Liver (tissue), 9 donors: ENCODE results near the gene OTOGL. TPM values are rescaled to one million over a fixed set of nuclear protein-coding genes. Genes with fewer than 3 reads are reported as not detected.
"Not testable (repeated sequence)": the region's sequence is repeated elsewhere in the genome, so short reads cannot be mapped to it uniquely, and the experiment has no call there.

ENCODE experiments used
- DNase-seq: peaks from one replicate; pipeline ENCODE4 v3.0.0-alpha.2; 2017; ENCODE audit warnings: low spot score
- H3K27ac ChIP-seq, 2 donors: one replicate each; pipeline ENCODE4 v1.7.0; 2013; ENCODE audit warnings: inconsistent platforms in 2 of 2, low read length in 2 of 2, control low read depth in 1 of 2, low read depth in 1 of 2, mild to moderate bottlenecking in 1 of 2
- H3K27me3 ChIP-seq, 4 donors: one replicate each; pipeline versions ENCODE4 v1.6.1 to v1.7.0; 2013; ENCODE audit warnings: low read length in 3 of 4, inconsistent platforms in 1 of 4, mild to moderate bottlenecking in 1 of 4, moderate library complexity in 1 of 4; ENCODE audit not compliant: control insufficient read depth in 4 of 4, insufficient read depth in 4 of 4
- H3K36me3 ChIP-seq, 4 donors: one replicate each; pipeline versions ENCODE4 v1.6.1 to v1.7.0; 2013; ENCODE audit warnings: low read length in 3 of 4, mild to moderate bottlenecking in 3 of 4, low read depth in 1 of 4, moderate library complexity in 1 of 4; ENCODE audit not compliant: control insufficient read depth in 4 of 4, insufficient read depth in 3 of 4
- H3K4me1 ChIP-seq, 4 donors: one replicate each; pipeline versions ENCODE4 v1.6.1 to v1.7.0; 2013; ENCODE audit warnings: low read length in 3 of 4, mild to moderate bottlenecking in 3 of 4, moderate library complexity in 1 of 4; ENCODE audit not compliant: control insufficient read depth in 4 of 4, insufficient read depth in 4 of 4
- H3K4me3 ChIP-seq, 3 donors: one replicate each; pipeline versions ENCODE4 v1.6.1 to v1.7.0; 2013; ENCODE audit warnings: low read length in 3 of 3, control low read depth in 1 of 3, low read depth in 1 of 3, mild to moderate bottlenecking in 1 of 3
- H3K9ac ChIP-seq, 2 donors: one replicate each; pipeline ENCODE4 v1.7.0; 2013; ENCODE audit warnings: low read length in 2 of 2, mild to moderate bottlenecking in 2 of 2, moderate library complexity in 2 of 2, control low read depth in 1 of 2, low read depth in 1 of 2
- H3K9me3 ChIP-seq, 4 donors: one replicate each; pipeline versions ENCODE4 v1.6.1 to v1.7.0; 2013; ENCODE audit warnings: low read length in 3 of 4; ENCODE audit not compliant: control insufficient read depth in 4 of 4
- EGR1 ChIP-seq, 2 donors: IDR thresholded peaks; 2 replicates each; pipeline ENCODE4 v1.6.1; 2016 to 2018; ENCODE audit warnings: antibody characterized with exemption in 2 of 2, low read depth in 2 of 2
- GABPA ChIP-seq, 2 donors: IDR thresholded peaks in 1 of 2; conservative IDR thresholded peaks in 1 of 2; 2 replicates each; pipeline ENCODE4 v1.6.1; 2016; ENCODE audit warnings: antibody characterized with exemption in 2 of 2, mild to moderate bottlenecking in 1 of 2, moderate library complexity in 1 of 2
- HNF4A ChIP-seq, 2 donors: conservative IDR thresholded peaks; 2 replicates each; pipeline ENCODE4 v1.6.1; 2016; ENCODE audit warnings: antibody characterized with exemption in 2 of 2, mild to moderate bottlenecking in 2 of 2
- HNF4G ChIP-seq: IDR thresholded peaks from 2 replicates; pipeline ENCODE4 v1.6.1; 2016; ENCODE audit warnings: antibody characterized with exemption
- JUND ChIP-seq, 2 donors: IDR thresholded peaks; 2 replicates each; pipeline ENCODE4 v1.6.1; 2016; ENCODE audit warnings: antibody characterized with exemption in 2 of 2
- NR2F2 ChIP-seq: IDR thresholded peaks from 2 replicates; pipeline ENCODE4 v1.6.1; 2016; ENCODE audit warnings: antibody characterized with exemption
- RAD21 ChIP-seq, 2 donors: IDR thresholded peaks; 2 replicates each; pipeline ENCODE4 v1.6.1; 2016; ENCODE audit warnings: antibody characterized with exemption in 2 of 2, mild to moderate bottlenecking in 2 of 2
- TAF1 ChIP-seq: conservative IDR thresholded peaks from 2 replicates; pipeline ENCODE4 v1.6.1; 2016; ENCODE audit warnings: antibody characterized with exemption, mild to moderate bottlenecking
- YY1 ChIP-seq: IDR thresholded peaks from 2 replicates; pipeline ENCODE4 v1.6.1; 2016; ENCODE audit warnings: antibody characterized with exemption, mild to moderate bottlenecking
- WGBS: extraction: QIAGEN DNeasy Blood & Tissue Kit; methylation state at CpG from one replicate; pipeline ENCODE4 v1.1.7; 2013; 5-methylcytosine and 5-hydroxymethylcytosine counted together
- polyA plus RNA-seq, 2 donors: library from polyadenylated mRNA; stranded (reverse) in 1 of 2; unstranded in 1 of 2; fragments of 200-250 nt in 1 of 2; fragments of >200 nt in 1 of 2; fragmentation: Nextera tagmentation in 1 of 2; extraction: Ambion mirVana in 1 of 2; gene quantifications; one replicate each; pipeline versions ENCODE4 v1.2.1 to v1.2.3, GENCODE V29; 2013 to 2015
- total RNA-seq, 2 donors: library from RNA; depleted of rRNA; stranded (reverse); fragments of >200 nt; gene quantifications; one replicate each; pipeline ENCODE4 v1.2.3, GENCODE V29; 2014
- TF ChIP-seq, protein P1 (sequence below): IDR thresholded peaks from 2 replicates; pipeline ENCODE4 v1.6.1; 2016; ENCODE audit warnings: antibody characterized with exemption
- TF ChIP-seq, protein P2 (sequence below): IDR thresholded peaks from 2 replicates; pipeline ENCODE4 v1.6.1; 2016; ENCODE audit warnings: antibody characterized with exemption
- donor health status: healthy.
- donor health status: healthy.
- donor health status: healthy.
- donor health status: healthy.
- donor health status: healthy.

The OTOGL gene
- total and polyA plus RNA-seq, 4 donors, result 0.01 to 0.09 (median 0.08) TPM; not detected in 1

DNA sequence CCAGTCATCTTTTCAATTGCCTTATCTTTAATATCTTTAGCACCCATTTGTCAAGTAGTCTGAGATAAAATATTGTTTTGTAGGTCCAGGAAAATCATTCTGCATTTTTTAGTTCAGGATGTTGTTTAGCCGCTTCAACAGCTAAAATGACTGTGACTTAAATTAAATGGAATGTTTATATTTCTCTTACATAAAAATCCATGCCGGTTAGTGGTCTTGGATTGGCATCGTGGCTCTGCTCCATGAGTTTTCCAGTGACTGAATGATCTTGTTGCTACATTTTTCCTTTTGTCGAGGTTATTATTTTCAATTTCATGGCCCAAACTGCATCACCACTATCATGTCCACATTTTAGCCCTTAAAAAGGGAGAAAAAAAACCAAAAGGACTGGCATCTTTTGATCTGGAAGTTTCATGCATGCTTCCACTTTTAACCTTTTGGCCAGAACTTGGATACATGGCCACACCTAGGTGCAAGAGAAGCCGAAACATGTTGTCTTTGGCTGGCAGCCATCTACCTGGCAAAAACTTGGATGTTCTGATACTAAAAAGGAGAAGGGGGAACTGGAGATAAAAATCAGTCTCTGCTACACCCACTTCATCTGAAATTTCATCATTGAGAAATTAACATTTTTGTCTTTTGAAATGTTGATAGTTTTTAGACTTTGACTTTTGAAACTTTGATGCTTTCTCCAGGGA lies 142.4 kb downstream of the OTOGL start (continued):
- TF ChIP-seq, protein P1, sequence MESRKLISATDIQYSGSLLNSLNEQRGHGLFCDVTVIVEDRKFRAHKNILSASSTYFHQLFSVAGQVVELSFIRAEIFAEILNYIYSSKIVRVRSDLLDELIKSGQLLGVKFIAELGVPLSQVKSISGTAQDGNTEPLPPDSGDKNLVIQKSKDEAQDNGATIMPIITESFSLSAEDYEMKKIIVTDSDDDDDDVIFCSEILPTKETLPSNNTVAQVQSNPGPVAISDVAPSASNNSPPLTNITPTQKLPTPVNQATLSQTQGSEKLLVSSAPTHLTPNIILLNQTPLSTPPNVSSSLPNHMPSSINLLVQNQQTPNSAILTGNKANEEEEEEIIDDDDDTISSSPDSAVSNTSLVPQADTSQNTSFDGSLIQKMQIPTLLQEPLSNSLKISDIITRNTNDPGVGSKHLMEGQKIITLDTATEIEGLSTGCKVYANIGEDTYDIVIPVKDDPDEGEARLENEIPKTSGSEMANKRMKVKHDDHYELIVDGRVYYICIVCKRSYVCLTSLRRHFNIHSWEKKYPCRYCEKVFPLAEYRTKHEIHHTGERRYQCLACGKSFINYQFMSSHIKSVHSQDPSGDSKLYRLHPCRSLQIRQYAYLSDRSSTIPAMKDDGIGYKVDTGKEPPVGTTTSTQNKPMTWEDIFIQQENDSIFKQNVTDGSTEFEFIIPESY, result no peak
- TF ChIP-seq HNF4G, result no peak
- no peak for TF ChIP-seq RAD21 (IDR thresholded peaks at IDR 0.05)
- TF ChIP-seq JUND (IDR thresholded peaks at IDR 0.05), result no peak
- TF ChIP-seq GABPA (IDR thresholded peaks at IDR 0.05 in 1 of 2, conservative IDR thresholded peaks at IDR 0.05 in 1 of 2), result no peak

DNA sequence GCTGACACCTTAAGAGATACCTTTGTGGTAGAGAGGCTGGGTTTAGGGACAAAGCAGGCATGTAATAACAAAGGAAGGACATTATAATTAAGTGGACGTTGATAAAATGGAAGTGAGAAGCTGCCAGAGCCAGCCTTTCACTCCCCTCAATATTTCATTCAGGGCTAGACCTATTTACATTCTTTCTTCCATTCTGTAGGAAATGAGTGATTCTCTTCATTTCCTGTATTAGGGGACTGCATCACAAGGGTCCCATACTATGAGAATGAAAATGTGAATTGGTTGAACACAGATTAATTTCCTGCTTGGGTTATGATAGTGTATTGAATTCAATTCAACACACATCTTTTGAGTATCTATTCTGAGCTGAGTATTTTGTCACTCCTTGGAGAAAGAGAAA lies 143.0 kb downstream of the OTOGL start:
- no peak for TF ChIP-seq RAD21 (IDR thresholded peaks at IDR 0.05)
- no peak for TF ChIP-seq NR2F2
- TF ChIP-seq YY1, result no peak
- TF ChIP-seq HNF4G, result no peak
- no peak for TF ChIP-seq JUND (IDR thresholded peaks at IDR 0.05)
- TF ChIP-seq TAF1, result no peak
- TF ChIP-seq GABPA (IDR thresholded peaks at IDR 0.05 in 1 of 2, conservative IDR thresholded peaks at IDR 0.05 in 1 of 2), result no peak
- TF ChIP-seq, protein P2, sequence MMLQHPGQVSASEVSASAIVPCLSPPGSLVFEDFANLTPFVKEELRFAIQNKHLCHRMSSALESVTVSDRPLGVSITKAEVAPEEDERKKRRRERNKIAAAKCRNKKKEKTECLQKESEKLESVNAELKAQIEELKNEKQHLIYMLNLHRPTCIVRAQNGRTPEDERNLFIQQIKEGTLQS, result no peak
- no peak for TF ChIP-seq EGR1 (IDR thresholded peaks at IDR 0.05; ENCODE audit: low read depth in 2 of 2)
- Histone ChIP-seq H3K9me3 (no peaks in the 10 kb centered on the region), H3K36me3 (no peaks in the 10 kb centered on the region), H3K4me3 (no peak overlapping the region), H3K27ac (no peak overlapping the region), H3K27me3 (no peaks in the 10 kb centered on the region), H3K4me1 (no peaks in the 10 kb centered on the region), H3K9ac (no peak overlapping the region)
- WGBS, result 30% methylated on average over 1 of the region's 1 CpG
- DNase-seq, result no peak

DNA sequence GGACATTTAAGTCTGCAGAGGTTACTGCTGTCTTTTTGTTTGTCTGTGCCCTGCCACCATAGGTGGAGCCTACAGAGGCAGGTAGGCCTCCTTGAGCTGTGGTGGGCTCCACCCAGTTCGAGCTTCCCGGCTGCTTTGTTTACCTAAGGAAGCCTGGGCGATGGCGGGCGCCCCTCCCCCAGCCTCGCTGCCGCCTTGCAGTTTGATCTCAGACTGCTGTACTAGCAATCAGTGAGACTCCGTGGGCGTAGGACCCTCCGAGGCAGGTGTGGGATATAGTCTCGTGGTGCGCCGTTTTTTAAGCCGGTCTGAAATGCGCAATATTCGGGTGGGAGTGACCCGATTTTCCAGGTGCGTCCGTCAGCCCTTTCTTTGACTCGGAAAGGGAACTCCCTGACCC lies 150.2 kb downstream of the OTOGL start:
- 70% methylated on average over 20 of the region's 20 CpGs for WGBS
- H3K27ac ChIP-seq, DNase-seq, H3K9me3 ChIP-seq, H3K4me1 ChIP-seq, H3K27me3 ChIP-seq, H3K36me3 ChIP-seq, H3K9ac ChIP-seq, H3K4me3 ChIP-seq: not testable (repeated sequence)

DNA sequence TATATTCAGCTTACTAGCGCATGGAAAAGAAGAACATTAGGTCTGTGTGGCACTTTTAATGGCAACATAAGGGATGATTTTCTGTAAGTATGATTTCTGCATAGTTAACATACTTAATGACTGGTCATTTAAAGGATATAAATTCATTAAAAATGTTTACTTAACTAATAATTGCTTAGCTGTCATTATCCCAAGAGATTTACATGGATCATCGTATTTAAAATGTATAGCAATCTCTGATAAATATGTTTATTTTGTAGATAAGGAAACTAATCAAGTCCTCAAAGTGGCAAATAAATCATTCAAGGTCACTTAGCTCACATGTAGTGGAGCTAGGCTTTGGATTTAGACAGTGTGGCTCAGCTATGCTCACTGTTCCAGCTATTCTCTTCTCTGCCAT lies 158.6 kb downstream of the OTOGL start:
- Histone ChIP-seq H3K9me3 (no peaks in the 10 kb centered on the region), H3K27ac (no peak overlapping the region), H3K9ac (no peak overlapping the region), H3K27me3 (peaks cover 0 to 2% (median 0%) of the 10 kb centered on the region in 4 donors), H3K36me3 (no peaks in the 10 kb centered on the region), H3K4me3 (no peak overlapping the region), H3K4me1 (no peaks in the 10 kb centered on the region)
- no peak for TF ChIP-seq HNF4A (conservative IDR thresholded peaks at IDR 0.05)
- 59% methylated on average over 2 of the region's 2 CpGs for WGBS
- DNase-seq, result no peak
